Measurements from ENCODE around the gene LOXL4. TPM values are rescaled to one million over a fixed set of nuclear protein-coding genes. Genes with fewer than 3 reads are reported as not detected.

Gene LOXL4
- total RNA-seq, 1 donor from 2014 or later: 0.92 TPM

- Histone ChIP-seq H2AFZ (replicated peaks) (no peak overlapping the region), H3K4me1 (peaks cover 3% of the 10 kb centered on the region), H3K9ac (no peak overlapping the region), H3K27me3 (no peaks in the 10 kb centered on the region), H3K79me2 (ENCODE audit: low read depth) (no peaks in the 10 kb centered on the region), H4K20me1 (ENCODE audit: low read depth) (no peaks in the 10 kb centered on the region), H3K9me3 (ENCODE audit: low read depth) (no peaks in the 10 kb centered on the region), H3F3A (ENCODE audit: low read depth) (no peaks in the 10 kb centered on the region), H3K4me3 (no peak overlapping the region), H3K36me3 (no peaks in the 10 kb centered on the region), H3K4me2 (no peak overlapping the region), H3K27ac (no peak overlapping the region)
- Mint-ChIP-seq H3K4me1 (peaks cover 15% of the 10 kb centered on the region), H3K27ac (no peak overlapping the region), H3K9me3 (no peaks in the 10 kb centered on the region), H3K4me3 (no peak overlapping the region), H3K36me3 (no peaks in the 10 kb centered on the region), H3K27me3 (ENCODE audit: insufficient read depth, low read depth) (peaks cover 11% of the 10 kb centered on the region)
- TF ChIP-seq, protein P1, sequence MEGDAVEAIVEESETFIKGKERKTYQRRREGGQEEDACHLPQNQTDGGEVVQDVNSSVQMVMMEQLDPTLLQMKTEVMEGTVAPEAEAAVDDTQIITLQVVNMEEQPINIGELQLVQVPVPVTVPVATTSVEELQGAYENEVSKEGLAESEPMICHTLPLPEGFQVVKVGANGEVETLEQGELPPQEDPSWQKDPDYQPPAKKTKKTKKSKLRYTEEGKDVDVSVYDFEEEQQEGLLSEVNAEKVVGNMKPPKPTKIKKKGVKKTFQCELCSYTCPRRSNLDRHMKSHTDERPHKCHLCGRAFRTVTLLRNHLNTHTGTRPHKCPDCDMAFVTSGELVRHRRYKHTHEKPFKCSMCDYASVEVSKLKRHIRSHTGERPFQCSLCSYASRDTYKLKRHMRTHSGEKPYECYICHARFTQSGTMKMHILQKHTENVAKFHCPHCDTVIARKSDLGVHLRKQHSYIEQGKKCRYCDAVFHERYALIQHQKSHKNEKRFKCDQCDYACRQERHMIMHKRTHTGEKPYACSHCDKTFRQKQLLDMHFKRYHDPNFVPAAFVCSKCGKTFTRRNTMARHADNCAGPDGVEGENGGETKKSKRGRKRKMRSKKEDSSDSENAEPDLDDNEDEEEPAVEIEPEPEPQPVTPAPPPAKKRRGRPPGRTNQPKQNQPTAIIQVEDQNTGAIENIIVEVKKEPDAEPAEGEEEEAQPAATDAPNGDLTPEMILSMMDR (IDR thresholded peaks at IDR 0.05): no peak
- TF ChIP-seq EZH2 (IDR thresholded peaks at IDR 0.05) (no peak), EZH2phosphoT487 (IDR thresholded peaks at IDR 0.05) (no peak)
- no peak for DNase-seq (ENCODE audit: low spot score)
Observed at GRCh38 chr10:98295401-98295811, 27.4 kb upstream of the LOXL4 start.

- no peaks in the 10 kb centered on the region for H3K79me2 ChIP-seq (ENCODE audit: low read depth)
- H3K9me3 ChIP-seq (ENCODE audit: low read depth): no peaks in the 10 kb centered on the region
- no peak overlapping the region for H2AFZ ChIP-seq (replicated peaks)
- H3K36me3 Mint-ChIP-seq: no peaks in the 10 kb centered on the region
- no peak overlapping the region for H3K27ac Mint-ChIP-seq
- H3K9me3 Mint-ChIP-seq: no peaks in the 10 kb centered on the region
- no peak overlapping the region for H3K27ac ChIP-seq
- H3K9ac ChIP-seq: no peak overlapping the region
- H3K4me2 ChIP-seq: no peak overlapping the region
- H4K20me1 ChIP-seq (ENCODE audit: low read depth): no peaks in the 10 kb centered on the region
- H3K4me1 ChIP-seq: peaks cover 3% of the 10 kb centered on the region
- no peak overlapping the region for H3K4me3 ChIP-seq
- no peaks in the 10 kb centered on the region for H3K27me3 ChIP-seq
- H3F3A ChIP-seq (ENCODE audit: low read depth): no peaks in the 10 kb centered on the region
- H3K36me3 ChIP-seq: no peaks in the 10 kb centered on the region
- H3K4me3 Mint-ChIP-seq: no peak overlapping the region
- H3K27me3 Mint-ChIP-seq (ENCODE audit: insufficient read depth, low read depth): peaks cover 9% of the 10 kb centered on the region
- TF ChIP-seq EZH2phosphoT487 (IDR thresholded peaks at IDR 0.05) (no peak), EZH2 (IDR thresholded peaks at IDR 0.05) (no peak)
- TF ChIP-seq, protein P1 (IDR thresholded peaks at IDR 0.05): no peak
- DNase-seq (ENCODE audit: low spot score): no peak
- peaks cover 15% of the 10 kb centered on the region for H3K4me1 Mint-ChIP-seq
Observed at GRCh38 chr10:98294270-98294627, 26.3 kb upstream of the LOXL4 start.

GRCh38 chr10:98293550-98294269, 25.7 kb upstream of the LOXL4 start:
- no peaks in the 10 kb centered on the region for H3K27me3 ChIP-seq
- no peaks in the 10 kb centered on the region for H4K20me1 ChIP-seq (ENCODE audit: low read depth)
- H2AFZ ChIP-seq (replicated peaks): no peak overlapping the region
- Mint-ChIP-seq H3K27ac (no peak overlapping the region), H3K27me3 (ENCODE audit: insufficient read depth, low read depth) (peaks cover 9% of the 10 kb centered on the region), H3K4me3 (no peak overlapping the region), H3K4me1 (peaks cover 15% of the 10 kb centered on the region), H3K36me3 (no peaks in the 10 kb centered on the region), H3K9me3 (no peaks in the 10 kb centered on the region)
- no peak overlapping the region for H3K4me3 ChIP-seq
- H3K79me2 ChIP-seq (ENCODE audit: low read depth): no peaks in the 10 kb centered on the region
- H3K27ac ChIP-seq: no peak overlapping the region
- no peaks in the 10 kb centered on the region for H3F3A ChIP-seq (ENCODE audit: low read depth)
- H3K4me1 ChIP-seq: peaks cover 3% of the 10 kb centered on the region
- no peak overlapping the region for H3K4me2 ChIP-seq
- no peak for TF ChIP-seq EZH2phosphoT487 (IDR thresholded peaks at IDR 0.05)
- TF ChIP-seq, protein P1 (IDR thresholded peaks at IDR 0.05): no peak
- TF ChIP-seq EZH2 (IDR thresholded peaks at IDR 0.05): no peak
- no peaks in the 10 kb centered on the region for H3K9me3 ChIP-seq (ENCODE audit: low read depth)
- H3K36me3 ChIP-seq: no peaks in the 10 kb centered on the region
- H3K9ac ChIP-seq: no peak overlapping the region
- no peak for DNase-seq (ENCODE audit: low spot score)
